Cardiac muscle cell (in vitro differentiated cells and primary cell): ENCODE data around the gene LRP1B. TPM values are rescaled to one million over a fixed set of nuclear protein-coding genes. Genes with fewer than 3 reads are reported as not detected.
A peak's percentile ranks its signal among the peaks of the same experiment; 100 is the strongest.

Experiments used
- DNase-seq, 2 donors: peaks; one replicate each; pipeline versions ENCODE4 v3.0.0 to v3.0.0-alpha.2; 2010 to 2017; ENCODE audit warnings: low read depth in 1 of 2, low spot score in 1 of 2
- H3K27ac ChIP-seq: fragments of 200-600 bp; sonication (generic); 2 replicates; pipeline ENCODE4 v1.5.1; 2016
- H3K27me3 ChIP-seq: fragments of 200-600 bp; sonication (generic); 2 replicates; pipeline ENCODE4 v1.6.0; 2016; ENCODE audit warnings: control low read depth
- H3K36me3 ChIP-seq: fragments of 200-600 bp; sonication (generic); 2 replicates; pipeline ENCODE4 v1.5.1; 2016; ENCODE audit warnings: control low read depth
- H3K4me1 ChIP-seq: fragments of 200-600 bp; sonication (generic); 2 replicates; pipeline ENCODE4 v1.8.1; 2017; ENCODE audit warnings: low read depth, mild to moderate bottlenecking, mixed run types
- H3K4me3 ChIP-seq: fragments of 200-600 bp; sonication (generic); 2 replicates; pipeline ENCODE4 v1.5.1; 2016; ENCODE audit warnings: mild to moderate bottlenecking
- H3K9me3 ChIP-seq: fragments of 200-600 bp; sonication (generic); 2 replicates; pipeline ENCODE4 v1.5.1; 2017; ENCODE audit warnings: low read depth, mild to moderate bottlenecking, control low read depth
- CTCF ChIP-seq: IDR thresholded peaks from 2 replicates; pipeline ENCODE4 v1.5.1; 2012; ENCODE audit warnings: low read depth, mild to moderate bottlenecking, low read length
- polyA plus RNA-seq: library from polyadenylated mRNA; unstranded; fragments of >200 nt; fragmentation: Nextera tagmentation; extraction: Ambion mirVana; gene quantifications from 2 replicates; pipeline ENCODE4 v1.2.1, GENCODE V29; 2016
- total RNA-seq: library from RNA; depleted of rRNA; stranded (reverse); fragments of >200 nt; gene quantifications from 2 replicates; pipeline ENCODE4 v1.2.3, GENCODE V29; 2016

Gene LRP1B
- total and polyA plus RNA-seq, 2 experiments from 2014 or later, result 1.2 to 2.5 TPM

- no peak for TF ChIP-seq CTCF
- Histone ChIP-seq H3K27ac (no peak overlapping the region), H3K9me3 (no peaks in the 10 kb centered on the region), H3K4me1 (no peaks in the 10 kb centered on the region), H3K4me3 (no peak overlapping the region), H3K27me3 (no peaks in the 10 kb centered on the region), H3K36me3 (no peaks in the 10 kb centered on the region)
- DNase-seq, result no peak
Observed at GRCh38 chr2:141796449-141796848, 334.4 kb downstream of the LRP1B start.

GRCh38 chr2:141791521-141791920, 339.3 kb downstream of the LRP1B start:
- Histone ChIP-seq H3K27ac (no peak overlapping the region), H3K36me3 (no peaks in the 10 kb centered on the region), H3K9me3 (no peaks in the 10 kb centered on the region), H3K27me3 (no peaks in the 10 kb centered on the region), H3K4me3 (no peak overlapping the region), H3K4me1 (no peaks in the 10 kb centered on the region)
- no peak for DNase-seq
- TF ChIP-seq CTCF, result no peak

- H3K9me3 ChIP-seq, result no peaks in the 10 kb centered on the region
- no peak overlapping the region for H3K27ac ChIP-seq
- DNase-seq, result no peak
- no peak overlapping the region for H3K4me3 ChIP-seq
- no peaks in the 10 kb centered on the region for H3K36me3 ChIP-seq
- no peak for TF ChIP-seq CTCF
- no peaks in the 10 kb centered on the region for H3K27me3 ChIP-seq
- H3K4me1 ChIP-seq, result peaks cover 6% of the 10 kb centered on the region
Observed at GRCh38 chr2:141782574-141782973, 348.2 kb downstream of the LRP1B start.

- TF ChIP-seq CTCF, result no peak
- DNase-seq, result peak in 1 of 2 donors; percentile 41
- H3K27ac ChIP-seq, result peak overlapping the region; percentile 55
- H3K27me3 ChIP-seq, result no peaks in the 10 kb centered on the region
- H3K36me3 ChIP-seq, result no peaks in the 10 kb centered on the region
- no peak overlapping the region for H3K4me3 ChIP-seq
- H3K4me1 ChIP-seq, result peaks cover 6% of the 10 kb centered on the region
- H3K9me3 ChIP-seq, result no peaks in the 10 kb centered on the region
Observed at GRCh38 chr2:141778315-141778835, 352.4 kb downstream of the LRP1B start.

- peaks cover 6% of the 10 kb centered on the region for H3K4me1 ChIP-seq
- no peak overlapping the region for H3K4me3 ChIP-seq
- H3K27me3 ChIP-seq, result no peaks in the 10 kb centered on the region
- no peak for TF ChIP-seq CTCF
- H3K9me3 ChIP-seq, result no peaks in the 10 kb centered on the region
- no peak overlapping the region for H3K27ac ChIP-seq
- H3K36me3 ChIP-seq, result no peaks in the 10 kb centered on the region
- DNase-seq, result no peak
Observed at GRCh38 chr2:141770530-141770929, 360.3 kb downstream of the LRP1B start.

- no peak for DNase-seq
Observed at GRCh38 chr2:141767691-141768090, 363.1 kb downstream of the LRP1B start.

More at GRCh38 chr2:141767691-141768090, 363.1 kb downstream of the LRP1B start:
- Histone ChIP-seq H3K9me3 (no peaks in the 10 kb centered on the region), H3K4me1 (peaks cover 6% of the 10 kb centered on the region), H3K36me3 (no peaks in the 10 kb centered on the region), H3K4me3 (no peak overlapping the region), H3K27me3 (no peaks in the 10 kb centered on the region), H3K27ac (no peak overlapping the region)
- no peak for TF ChIP-seq CTCF
